Loucy (cell line): Measurements from ENCODE around the gene DVL2.

Experiments used
- CTCF ChIP-seq: fragments of 200-600 bp; sonication (generic); conservative IDR thresholded peaks from 2 replicates; pipeline ENCODE4 v1.5.1; 2014; ENCODE audit warnings: mild to moderate bottlenecking, antibody characterized with exemption, low read length
- EZH2phosphoT487 ChIP-seq: fragments of 200-600 bp; IDR thresholded peaks from 2 replicates; pipeline ENCODE4 v1.6.1; 2018; ENCODE audit warnings: antibody characterized with exemption, mild to moderate bottlenecking, moderate library complexity, borderline replicate concordance

- no peak for TF ChIP-seq CTCF
- no peak for TF ChIP-seq EZH2phosphoT487
Observed at GRCh38 chr17:7177954-7178477, 56.3 kb downstream of the DVL2 start.
